K562 (cell line): ENCODE measurements around the gene RPL22L1. TPM values are rescaled to one million over a fixed set of nuclear protein-coding genes. Genes with fewer than 3 reads are reported as not detected.

ENCODE experiments used
- BRF1 ChIP-seq: IDR thresholded peaks from 3 replicates; pipeline ENCODE4 v1.6.1; 2011; ENCODE audit warnings: borderline replicate concordance, mild to moderate bottlenecking; ENCODE audit not compliant: insufficient read length; ENCODE audit errors: extremely low read depth
- CAMTA2 ChIP-seq: fragments of 250-450 bp; sonication (Bioruptor Pico); conservative IDR thresholded peaks from 2 replicates; pipeline ENCODE4 v1.5.1; 2022
- CEBPG ChIP-seq, 3 experiments: fragments of 200-800 bp in 1 of 3; sonication (Bioruptor generic) in 1 of 3; sonication (generic) in 1 of 3; formaldehyde crosslinking in 1 of 3; IDR thresholded peaks in 2 of 3; conservative IDR thresholded peaks in 1 of 3; 2 replicates each; pipeline versions ENCODE4 v1.6.1 to v1.8.0; 2016 to 2022; ENCODE audit warnings: missing compliant biosample characterization in 2 of 3, missing genetic modification characterization in 2 of 3, mild to moderate bottlenecking in 1 of 3, missing genetic modification reagents in 1 of 3
- CHD1 ChIP-seq: fragments of 200-600 bp; sonication (generic); IDR thresholded peaks from one replicate; pipeline ENCODE4 v1.6.1; 2012; ENCODE audit warnings: mild to moderate bottlenecking, moderate library complexity, low read length, inconsistent platforms
- CHD2 ChIP-seq: IDR thresholded peaks from 2 replicates; pipeline ENCODE4 v1.6.1; 2011; ENCODE audit warnings: low read depth, low read length
- FUS ChIP-seq: fragments of 200-400 bp; formaldehyde crosslinking; optimal IDR thresholded peaks from 2 replicates; pipeline ENCODE3; 2017; ENCODE audit warnings: low read depth, low read length
- IRF9 ChIP-seq: fragments of 450-650 bp; IDR thresholded peaks from 2 replicates; pipeline ENCODE4 v1.6.1; 2016; ENCODE audit warnings: missing biosample characterization, missing genetic modification characterization
- KAT7 ChIP-seq: sonication (generic); formaldehyde crosslinking; IDR thresholded peaks from 2 replicates; pipeline ENCODE4 v1.8.0; 2022; ENCODE audit warnings: missing genetic modification reagents, mild to moderate bottlenecking, borderline replicate concordance
- LEF1 ChIP-seq: fragments of 450-650 bp; IDR thresholded peaks from 2 replicates; pipeline ENCODE4 v1.6.1; 2016; ENCODE audit warnings: mild to moderate bottlenecking
- MEIS2 ChIP-seq: fragments of 450-650 bp; IDR thresholded peaks from 2 replicates; pipeline ENCODE4 v1.6.1; 2014; ENCODE audit warnings: mild to moderate bottlenecking; ENCODE audit not compliant: partially characterized antibody
- MYC ChIP-seq, 2 experiments: fragments of 250-450 bp in 1 of 2; sonication (Bioruptor Pico) in 1 of 2; IDR thresholded peaks; 2 replicates each; pipeline versions ENCODE4 v1.5.1 to v1.6.1; 2012 to 2021; ENCODE audit warnings: low read depth in 2 of 2, borderline replicate concordance in 1 of 2, improper control_type of control experiment in 1 of 2, low read length in 1 of 2, mild to moderate bottlenecking in 1 of 2, moderate library complexity in 1 of 2
- NFIX ChIP-seq: fragments of 250-450 bp; sonication (Bioruptor Pico); IDR thresholded peaks from 2 replicates; pipeline ENCODE4 v1.4.0; 2020; ENCODE audit warnings: low read depth, mild to moderate bottlenecking, moderate library complexity
- PKNOX1 ChIP-seq: fragments of 450-650 bp; IDR thresholded peaks from 2 replicates; pipeline ENCODE4 v1.6.1; 2016
- PML ChIP-seq: IDR thresholded peaks from 2 replicates; pipeline ENCODE4 v1.6.1; 2012; ENCODE audit warnings: low read length, inconsistent platforms
- SETDB1 ChIP-seq: IDR thresholded peaks from one replicate; pipeline ENCODE4 v1.6.1; 2012; ENCODE audit warnings: low read length, control low read depth, inconsistent platforms
- SIN3B ChIP-seq: fragments of 450-650 bp; IDR thresholded peaks from 2 replicates; pipeline ENCODE4 v1.6.1; 2017; ENCODE audit warnings: low read depth, mild to moderate bottlenecking, moderate library complexity
- SMAD4 ChIP-seq: fragments of 250-450 bp; sonication (Bioruptor Pico); conservative IDR thresholded peaks from 2 replicates; pipeline ENCODE4 v1.8.0; 2021; ENCODE audit warnings: inconsistent platforms, mild to moderate bottlenecking, moderate library complexity
- SMARCA4 ChIP-seq: fragments of 450-650 bp; IDR thresholded peaks from 2 replicates; pipeline ENCODE4 v1.6.1; 2016
- SMARCC2 ChIP-seq: fragments of 450-650 bp; IDR thresholded peaks from 2 replicates; pipeline ENCODE4 v1.6.1; 2017; ENCODE audit warnings: antibody characterized with exemption, moderate library complexity, mild to moderate bottlenecking, low read depth
- SOX6 ChIP-seq: fragments of 450-650 bp; IDR thresholded peaks from 2 replicates; pipeline ENCODE4 v1.6.1; 2014; ENCODE audit warnings: mild to moderate bottlenecking
- SREBF2 ChIP-seq: sonication (generic); formaldehyde crosslinking; IDR thresholded peaks from 2 replicates; pipeline ENCODE4 v1.4.0; 2020; ENCODE audit warnings: mild to moderate bottlenecking, missing genetic modification reagents
- STAT5A ChIP-seq: IDR thresholded peaks from 2 replicates; pipeline ENCODE4 v1.6.1; 2012; ENCODE audit warnings: low read length, inconsistent platforms, borderline replicate concordance
- ZNF175 ChIP-seq: fragments of 200-800 bp; sonication (Bioruptor generic); IDR thresholded peaks from 2 replicates; pipeline ENCODE4 v1.6.1; 2016; ENCODE audit warnings: low read depth, mild to moderate bottlenecking, missing genetic modification characterization, missing compliant biosample characterization
- ZNF282 ChIP-seq: sonication (generic); formaldehyde crosslinking; IDR thresholded peaks from 2 replicates; pipeline ENCODE4 v1.8.1; 2023; ENCODE audit warnings: missing genetic modification reagents
- ZNF766 ChIP-seq: fragments of 200-800 bp; sonication (Bioruptor generic); conservative IDR thresholded peaks from 2 replicates; pipeline ENCODE4 v1.6.1; 2016; ENCODE audit warnings: missing genetic modification characterization, missing compliant biosample characterization
- polyA plus RNA-seq, 8 experiments: library from polyadenylated mRNA; depleted of rRNA in 4 of 8; stranded (reverse) in 5 of 8; unstranded in 3 of 8; fragments of >200 nt; fragmentation: Nextera tagmentation in 2 of 8; fragmentation: Illumina TruSeq in 1 of 8; extraction: Ambion mirVana in 2 of 8; extraction: Trizol in 1 of 8; gene quantifications; 2 replicates each; pipeline versions ENCODE4 v1.2.1 to v1.2.3, GENCODE V29; 2011 to 2014; ENCODE audit warnings: inconsistent platforms in 1 of 8, missing spikeins in 1 of 8
- total RNA-seq, 7 experiments: library from RNA; depleted of rRNA in 6 of 7; stranded (reverse); fragments of >200 nt in 6 of 7; fragmentation: Illumina TruSeq in 2 of 7; extraction: Trizol in 2 of 7; gene quantifications; 2 replicates each; pipeline versions ENCODE4 v1.2.1 to v1.2.3, GENCODE V29; 2011 to 2021; ENCODE audit warnings: low replicate concordance in 1 of 7
- TF ChIP-seq, protein P1 (sequence below), 2 experiments: IDR thresholded peaks in 1 of 2; conservative IDR thresholded peaks in 1 of 2; 2 replicates each; pipeline ENCODE4 v1.6.1; 2016; ENCODE audit warnings: low read depth in 2 of 2, mild to moderate bottlenecking in 1 of 2, missing compliant biosample characterization in 1 of 2, missing genetic modification characterization in 1 of 2, moderate library complexity in 1 of 2

The RPL22L1 gene
- total and polyA plus RNA-seq, 9 of the 15 experiments (the other 6 are each of a cell fraction or from before 2014, with no cell fraction given) = 53.9 to 198 (median 108) TPM

GRCh38 chr3:170815340-170815739, 54.7 kb downstream of the RPL22L1 start (continued):
- TF ChIP-seq SMAD4 (CRISPR knock-in tag) (no peak), SIN3B (no peak), LEF1 (no peak), IRF9 (tag) (no peak), MEIS2 (peak; percentile 43), SETDB1 (no peak), KAT7 (CRISPR knock-in tag) (no peak), ZNF766 (CRISPR knock-in tag) (no peak), PKNOX1 (peak; percentile 87), CHD2 (no peak), CHD1 (no peak), SMARCC2 (no peak), CAMTA2 (no peak), ZNF282 (CRISPR knock-in tag) (no peak), CEBPG (CRISPR knock-in tag; IDR thresholded peaks at IDR 0.05) (no peak), CEBPG (tag; conservative IDR thresholded peaks at IDR 0.05 in 1 of 2, IDR thresholded peaks at IDR 0.05 in 1 of 2) (no peak), SREBF2 (no peak), ZNF175 (CRISPR knock-in tag) (no peak), SMARCA4 (peak; percentile 58), BRF1 (no peak), SOX6 (peak; percentile 19; the same call in 1 of the 2 replicates), STAT5A (no peak), PML (no peak), NFIX (CRISPR knock-in tag) (no peak), FUS (no peak), MYC (IDR thresholded peaks at IDR 0.05; ENCODE audit: low read depth, low read length) (0 out of 2 replicates have a peak, but pooled peaks have one; percentile 23), MYC (CRISPR knock-in tag; IDR thresholded peaks at IDR 0.05; ENCODE audit: borderline replicate concordance, low read depth) (no peak)
- TF ChIP-seq, protein P1, sequence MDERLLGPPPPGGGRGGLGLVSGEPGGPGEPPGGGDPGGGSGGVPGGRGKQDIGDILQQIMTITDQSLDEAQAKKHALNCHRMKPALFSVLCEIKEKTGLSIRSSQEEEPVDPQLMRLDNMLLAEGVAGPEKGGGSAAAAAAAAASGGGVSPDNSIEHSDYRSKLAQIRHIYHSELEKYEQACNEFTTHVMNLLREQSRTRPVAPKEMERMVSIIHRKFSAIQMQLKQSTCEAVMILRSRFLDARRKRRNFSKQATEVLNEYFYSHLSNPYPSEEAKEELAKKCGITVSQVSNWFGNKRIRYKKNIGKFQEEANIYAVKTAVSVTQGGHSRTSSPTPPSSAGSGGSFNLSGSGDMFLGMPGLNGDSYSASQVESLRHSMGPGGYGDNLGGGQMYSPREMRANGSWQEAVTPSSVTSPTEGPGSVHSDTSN (CRISPR knock-in tag; IDR thresholded peaks at IDR 0.05; ENCODE audit: low read depth) = no peak
- TF ChIP-seq, protein P1 (tag; conservative IDR thresholded peaks at IDR 0.05; ENCODE audit: low read depth) = 0 out of 2 replicates have a peak, but pooled peaks have one; percentile 12
